HG03159 (cell line): Measurements from ENCODE around the gene MRPS34.

Source experiments
- ATAC-seq: cut with Tn5 transposase; IDR thresholded peaks from one replicate; pipeline ENCODE4 v1.9.1; 2021; ENCODE audit warnings: mild to moderate bottlenecking, moderate library complexity; ENCODE audit not compliant: unreplicated experiment

Gene MRPS34

GRCh38 chr16:1731603-1732002 lies 41.3 kb downstream of the MRPS34 start:
- no peak for ATAC-seq

- no peak for ATAC-seq
Observed at GRCh38 chr16:1731073-1731472, 41.9 kb downstream of the MRPS34 start.

- ATAC-seq, result no peak
Observed at GRCh38 chr16:1729445-1729844, 43.5 kb downstream of the MRPS34 start.

GRCh38 chr16:1729026-1729425 lies 43.9 kb downstream of the MRPS34 start:
- no peak for ATAC-seq

GRCh38 chr16:1727651-1728624 lies 45.0 kb downstream of the MRPS34 start:
- ATAC-seq, result no peak

- ATAC-seq, result no peak
Observed at GRCh38 chr16:1726661-1727502, 46.1 kb downstream of the MRPS34 start.

- ATAC-seq, result no peak
Observed at GRCh38 chr16:1724491-1724890, 48.4 kb downstream of the MRPS34 start.

GRCh38 chr16:1723450-1724147 lies 49.3 kb downstream of the MRPS34 start:
- ATAC-seq, result no peak
